Activated naive CD4-positive, alpha-beta T cell treated with anti-CD3 and anti-CD28 coated beads, Interleukin-2, amount 10 ng/mL, durations not matched to agents 7 days and 5 days (primary cell): Measurements from ENCODE around the gene GPR31.

Experiments used
- CTCF ChIA-PET: fragments of 350-600 bp; sonication (Branson Sonifier 250); formaldehyde crosslinking; loops from one replicate; lab custom pipeline; 2021; ENCODE audit warnings: antibody characterized with exemption; lab: Charles Lee
- DNase-seq: peaks from one replicate; pipeline ENCODE4 v3.0.0-alpha.2; 2020
- H3K27ac Mint-ChIP-seq: one replicate; pipeline ENCODE4 v1.8.0; 2021; ENCODE audit warnings: mild to moderate bottlenecking, moderate library complexity, mixed read lengths
- H3K27me3 Mint-ChIP-seq: one replicate; pipeline ENCODE4 v1.8.0; 2021; ENCODE audit warnings: mild to moderate bottlenecking, mixed read lengths
- H3K36me3 Mint-ChIP-seq: one replicate; pipeline ENCODE4 v1.8.0; 2021; ENCODE audit warnings: mixed read lengths
- H3K4me1 Mint-ChIP-seq: one replicate; pipeline ENCODE4 v1.8.0; 2021; ENCODE audit warnings: mixed read lengths
- H3K4me3 Mint-ChIP-seq: one replicate; pipeline ENCODE4 v1.8.0; 2021; ENCODE audit warnings: mild to moderate bottlenecking, moderate library complexity, mixed read lengths
- H3K9me3 Mint-ChIP-seq: one replicate; pipeline ENCODE4 v1.8.0; 2021; ENCODE audit warnings: mixed read lengths

GPR31 gene

DNA sequence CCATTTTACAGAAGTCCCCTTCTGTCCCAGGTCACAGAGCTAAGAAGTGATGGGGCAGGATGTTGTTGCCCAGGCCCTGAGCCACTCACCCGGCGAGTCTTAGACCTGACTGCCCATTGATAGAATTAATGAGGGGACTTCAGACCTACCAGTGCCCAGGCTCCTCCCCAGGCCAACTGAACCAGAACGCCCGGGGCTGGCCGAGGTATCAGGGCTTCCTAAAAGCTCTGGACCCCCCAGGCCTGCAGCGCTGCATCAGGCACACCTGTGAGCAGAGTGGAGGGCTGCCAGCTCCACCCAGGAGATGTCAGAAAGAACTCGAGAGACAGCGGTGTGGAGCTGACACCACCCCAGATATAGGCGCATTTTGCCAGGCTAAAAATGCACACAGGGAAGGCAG lies 3.5 kb downstream of the GPR31 start:
- Mint-ChIP-seq H3K36me3 (no peaks in the 10 kb centered on the region), H3K27ac (no peak overlapping the region), H3K9me3 (no peaks in the 10 kb centered on the region), H3K4me3 (no peak overlapping the region), H3K27me3 (peaks cover 22% of the 10 kb centered on the region), H3K4me1 (no peaks in the 10 kb centered on the region)
- DNase-seq: no peak
- CTCF ChIA-PET: no interaction called here

- Mint-ChIP-seq H3K36me3 (no peaks in the 10 kb centered on the region), H3K27me3 (peaks cover 22% of the 10 kb centered on the region), H3K27ac (no peak overlapping the region), H3K9me3 (no peaks in the 10 kb centered on the region), H3K4me1 (no peaks in the 10 kb centered on the region), H3K4me3 (no peak overlapping the region)
- no peak for DNase-seq
- CTCF ChIA-PET: no interaction called here
Measured at GRCh38 chr6:167153521-167153959, 4.2 kb downstream of the GPR31 start.

DNA sequence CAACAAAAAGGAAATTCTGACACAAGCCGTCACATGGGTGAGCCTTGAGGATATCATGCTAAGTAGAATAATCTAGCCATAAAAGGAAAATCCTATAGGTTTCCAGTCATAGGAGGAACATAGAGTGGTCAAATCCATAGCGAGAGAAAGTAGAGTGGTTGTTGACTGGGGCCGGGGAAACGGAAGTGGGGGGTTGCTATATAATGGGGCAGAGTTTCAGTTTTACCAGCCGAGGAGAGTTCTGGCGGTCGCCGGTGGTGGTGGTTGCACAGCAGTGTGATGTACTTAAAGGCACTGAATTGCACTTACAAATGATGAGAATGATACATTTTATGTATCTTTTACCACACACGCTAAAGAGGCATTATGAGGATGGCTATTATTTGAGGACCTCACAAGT lies 4.9 kb downstream of the GPR31 start:
- DNase-seq: no peak
- H3K36me3 Mint-ChIP-seq: no peaks in the 10 kb centered on the region
- H3K27me3 Mint-ChIP-seq: peaks cover 22% of the 10 kb centered on the region
- no peaks in the 10 kb centered on the region for H3K9me3 Mint-ChIP-seq
- CTCF ChIA-PET: interaction anchor here (1.3 kb wide), 1 partner anchor 14 kb away, joined by 3 read pairs; no protein-coding TSS in a partner anchor
- no peak overlapping the region for H3K27ac Mint-ChIP-seq
- no peak overlapping the region for H3K4me3 Mint-ChIP-seq
- no peaks in the 10 kb centered on the region for H3K4me1 Mint-ChIP-seq

DNA sequence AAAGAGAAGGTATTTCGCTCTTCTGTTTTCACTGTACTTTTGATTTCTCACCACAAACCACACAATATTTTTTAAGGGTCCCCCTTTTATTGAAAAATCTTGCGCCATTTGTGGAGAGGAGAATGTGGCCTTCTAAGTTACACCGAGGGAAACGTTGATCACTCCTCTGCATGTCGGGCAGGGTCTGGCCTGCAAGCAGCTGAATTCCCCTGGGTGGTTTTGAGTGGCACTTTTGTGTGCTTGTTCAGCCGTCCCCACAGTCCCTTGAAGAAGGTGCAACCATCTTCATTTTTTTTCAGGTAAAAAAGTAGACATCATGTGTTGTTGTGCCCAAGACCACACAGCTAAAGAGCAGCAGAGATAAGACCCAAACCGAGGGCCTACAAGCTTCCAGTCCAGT lies 6.1 kb downstream of the GPR31 start:
- no peak for DNase-seq
- CTCF ChIA-PET: interaction anchor here (1.3 to 1.4 kb wide), 2 partner anchors 10 to 13 kb away, joined by 3 to 4 read pairs; no protein-coding TSS in a partner anchor
- H3K9me3 Mint-ChIP-seq: no peaks in the 10 kb centered on the region
- no peaks in the 10 kb centered on the region for H3K36me3 Mint-ChIP-seq
- no peak overlapping the region for H3K27ac Mint-ChIP-seq
- H3K4me1 Mint-ChIP-seq: no peaks in the 10 kb centered on the region
- H3K4me3 Mint-ChIP-seq: no peak overlapping the region
- peaks cover 19% of the 10 kb centered on the region for H3K27me3 Mint-ChIP-seq

DNA sequence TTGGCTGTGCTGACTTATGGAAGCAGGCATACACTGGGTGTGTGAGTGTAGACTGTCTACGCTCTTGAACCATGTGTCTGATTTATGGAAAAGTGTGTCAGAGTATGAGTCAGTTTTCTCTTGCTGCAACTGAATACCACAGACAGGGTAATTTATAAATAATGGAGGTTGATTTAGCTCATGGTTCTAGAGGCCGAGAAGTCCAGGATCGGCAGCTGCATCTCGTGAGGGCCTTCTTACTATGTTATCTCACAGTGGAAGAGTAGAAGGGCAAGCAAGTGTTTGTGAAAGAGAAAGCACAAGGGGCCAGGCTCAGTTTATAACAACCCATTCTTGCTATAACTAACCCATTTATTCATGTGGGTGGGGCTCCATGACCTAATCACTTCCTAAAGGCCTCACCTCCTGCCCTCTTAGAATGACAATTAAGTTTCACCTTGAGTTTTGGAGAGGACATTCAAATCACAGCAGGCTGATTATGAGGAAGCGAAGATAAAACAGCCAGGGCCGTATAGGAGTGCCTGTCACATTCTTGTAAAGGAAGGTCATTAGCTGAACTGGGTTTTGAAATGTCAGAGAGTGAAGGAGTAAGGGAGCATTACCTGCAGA lies 6.7 kb downstream of the GPR31 start:
- Mint-ChIP-seq H3K36me3 (no peaks in the 10 kb centered on the region), H3K27me3 (peaks cover 20% of the 10 kb centered on the region), H3K9me3 (no peaks in the 10 kb centered on the region), H3K4me3 (no peak overlapping the region), H3K4me1 (no peaks in the 10 kb centered on the region), H3K27ac (no peak overlapping the region)
- CTCF ChIA-PET: interaction anchor here (1.4 kb wide), 1 partner anchor 10 kb away, joined by 4 read pairs; no protein-coding TSS in a partner anchor
- no peak for DNase-seq

GRCh38 chr6:167148997-167149396 lies 8.8 kb downstream of the GPR31 start:
- Mint-ChIP-seq H3K36me3 (no peaks in the 10 kb centered on the region), H3K9me3 (no peaks in the 10 kb centered on the region), H3K27ac (no peak overlapping the region), H3K4me1 (no peaks in the 10 kb centered on the region), H3K27me3 (peaks cover 20% of the 10 kb centered on the region), H3K4me3 (no peak overlapping the region)
- CTCF ChIA-PET: no interaction called here
- no peak for DNase-seq

DNA sequence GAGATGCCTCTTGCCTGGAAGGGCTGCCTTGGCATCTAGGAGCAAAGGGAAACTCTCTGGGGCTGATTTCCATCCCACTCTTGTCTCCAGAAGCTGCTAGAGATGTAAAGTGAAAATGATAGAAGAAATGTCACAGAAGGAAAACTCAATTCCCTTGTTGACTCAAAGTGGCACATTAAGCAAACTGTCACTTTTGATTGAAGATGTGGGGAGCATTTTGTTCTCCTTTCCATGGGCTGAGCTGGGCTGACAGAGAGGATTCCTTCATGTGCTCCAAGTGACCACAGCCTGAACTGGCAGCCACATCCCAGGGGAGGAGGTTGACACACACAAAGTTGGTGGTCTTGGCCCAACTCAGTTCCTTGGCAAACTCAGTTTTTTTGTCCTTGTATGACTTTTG lies 9.8 kb downstream of the GPR31 start:
- Mint-ChIP-seq H3K4me3 (no peak overlapping the region), H3K27ac (no peak overlapping the region), H3K4me1 (no peaks in the 10 kb centered on the region), H3K27me3 (peaks cover 22% of the 10 kb centered on the region), H3K36me3 (no peaks in the 10 kb centered on the region), H3K9me3 (no peaks in the 10 kb centered on the region)
- CTCF ChIA-PET: no interaction called here
- no peak for DNase-seq

DNA sequence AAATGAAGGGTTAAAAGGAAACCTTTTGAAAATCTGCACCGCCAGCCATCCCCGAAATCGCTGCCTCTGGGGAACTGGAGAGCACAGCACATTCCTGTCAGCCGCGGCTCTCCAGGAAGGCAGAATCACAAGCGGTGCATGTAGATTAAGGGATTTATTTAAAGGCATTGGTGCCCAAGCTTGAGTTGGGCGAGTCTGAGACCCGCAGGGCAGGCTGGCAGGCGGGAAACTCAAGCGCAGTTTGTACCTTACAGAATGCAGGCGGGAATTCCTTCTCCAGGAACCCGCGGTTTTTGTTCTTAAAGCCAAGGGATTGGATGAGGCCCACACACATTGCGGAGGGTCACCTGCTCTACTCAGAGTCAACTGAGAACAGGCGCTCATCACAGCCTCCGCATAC lies 10.8 kb downstream of the GPR31 start:
- Mint-ChIP-seq H3K27me3 (peaks cover 21% of the 10 kb centered on the region), H3K4me3 (no peak overlapping the region), H3K36me3 (no peaks in the 10 kb centered on the region), H3K9me3 (no peaks in the 10 kb centered on the region), H3K27ac (no peak overlapping the region), H3K4me1 (no peaks in the 10 kb centered on the region)
- CTCF ChIA-PET: no interaction called here
- DNase-seq: no peak

DNA sequence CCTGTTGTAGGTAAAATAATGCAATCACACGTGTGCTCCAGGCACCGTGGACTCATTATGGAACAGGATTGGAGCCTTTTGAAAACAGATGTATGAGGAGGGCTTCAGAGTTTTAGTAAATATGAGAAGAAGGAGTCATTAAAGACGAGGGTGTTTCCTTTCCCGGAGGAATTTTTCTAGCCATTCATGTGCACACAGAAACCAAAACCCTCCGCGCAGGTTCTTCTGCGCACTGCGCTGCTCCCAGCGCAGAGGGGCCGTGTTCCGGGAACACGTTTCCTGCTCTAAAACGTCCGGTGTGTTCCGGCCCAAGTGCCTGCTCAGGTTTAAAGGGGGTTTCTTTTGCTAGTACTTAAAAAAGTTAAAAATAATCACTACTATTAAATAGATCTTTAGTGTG lies 11.6 kb downstream of the GPR31 start:
- DNase-seq: no peak
- Mint-ChIP-seq H3K4me3 (no peak overlapping the region), H3K9me3 (no peaks in the 10 kb centered on the region), H3K27ac (no peak overlapping the region), H3K4me1 (no peaks in the 10 kb centered on the region), H3K36me3 (no peaks in the 10 kb centered on the region), H3K27me3 (peaks cover 19% of the 10 kb centered on the region)
- CTCF ChIA-PET: no interaction called here

DNA sequence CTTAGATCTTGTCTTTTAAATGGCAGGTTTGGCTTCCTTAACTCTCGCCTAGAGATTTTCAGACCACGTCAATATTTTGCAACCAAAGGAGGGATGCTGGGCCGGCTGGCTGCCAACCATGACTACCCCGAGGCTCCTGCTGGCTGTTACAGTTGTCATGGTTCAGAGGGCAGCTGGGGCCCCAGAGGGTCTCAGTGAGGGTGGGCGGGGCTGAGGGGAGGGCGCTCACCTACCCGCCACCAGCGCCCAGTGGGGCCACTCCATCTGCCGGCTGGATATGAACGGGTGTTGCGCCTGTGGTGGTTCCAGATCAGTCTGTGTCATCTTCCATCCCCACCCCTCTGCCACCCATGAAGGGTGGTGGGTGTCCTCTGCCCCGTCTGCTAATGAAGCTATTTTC lies 12.3 kb downstream of the GPR31 start:
- Mint-ChIP-seq H3K4me1 (no peaks in the 10 kb centered on the region), H3K4me3 (no peak overlapping the region), H3K36me3 (no peaks in the 10 kb centered on the region), H3K27ac (no peak overlapping the region), H3K27me3 (peaks cover 25% of the 10 kb centered on the region), H3K9me3 (no peaks in the 10 kb centered on the region)
- CTCF ChIA-PET: no interaction called here
- DNase-seq: no peak

GRCh38 chr6:167143041-167143440 lies 14.7 kb downstream of the GPR31 start:
- H3K27ac Mint-ChIP-seq: no peak overlapping the region

GRCh38 chr6:167142433-167142761 lies 15.4 kb downstream of the GPR31 start:
- CTCF ChIA-PET: interaction anchor here (0.7 to 4.4 kb wide), 8 partner anchors 9 to 367 kb away, joined by 3 to 41 read pairs (median 4); partner anchors contain the start of gene CEP43
- DNase-seq: no peak
- Mint-ChIP-seq H3K4me1 (no peaks in the 10 kb centered on the region), H3K27me3 (peaks cover 27% of the 10 kb centered on the region), H3K27ac (no peak overlapping the region), H3K4me3 (no peak overlapping the region), H3K36me3 (no peaks in the 10 kb centered on the region), H3K9me3 (no peaks in the 10 kb centered on the region)

More at GRCh38 chr6:167143041-167143440, 14.7 kb downstream of the GPR31 start:
- CTCF ChIA-PET: interaction anchor here (0.8 to 4.4 kb wide), 3 partner anchors 290 to 372 kb away, joined by 3 to 41 read pairs (median 3); no protein-coding TSS in a partner anchor
- Mint-ChIP-seq H3K9me3 (no peaks in the 10 kb centered on the region), H3K36me3 (no peaks in the 10 kb centered on the region), H3K4me1 (no peaks in the 10 kb centered on the region), H3K27me3 (peaks cover 27% of the 10 kb centered on the region), H3K4me3 (no peak overlapping the region)
- DNase-seq: no peak

DNA sequence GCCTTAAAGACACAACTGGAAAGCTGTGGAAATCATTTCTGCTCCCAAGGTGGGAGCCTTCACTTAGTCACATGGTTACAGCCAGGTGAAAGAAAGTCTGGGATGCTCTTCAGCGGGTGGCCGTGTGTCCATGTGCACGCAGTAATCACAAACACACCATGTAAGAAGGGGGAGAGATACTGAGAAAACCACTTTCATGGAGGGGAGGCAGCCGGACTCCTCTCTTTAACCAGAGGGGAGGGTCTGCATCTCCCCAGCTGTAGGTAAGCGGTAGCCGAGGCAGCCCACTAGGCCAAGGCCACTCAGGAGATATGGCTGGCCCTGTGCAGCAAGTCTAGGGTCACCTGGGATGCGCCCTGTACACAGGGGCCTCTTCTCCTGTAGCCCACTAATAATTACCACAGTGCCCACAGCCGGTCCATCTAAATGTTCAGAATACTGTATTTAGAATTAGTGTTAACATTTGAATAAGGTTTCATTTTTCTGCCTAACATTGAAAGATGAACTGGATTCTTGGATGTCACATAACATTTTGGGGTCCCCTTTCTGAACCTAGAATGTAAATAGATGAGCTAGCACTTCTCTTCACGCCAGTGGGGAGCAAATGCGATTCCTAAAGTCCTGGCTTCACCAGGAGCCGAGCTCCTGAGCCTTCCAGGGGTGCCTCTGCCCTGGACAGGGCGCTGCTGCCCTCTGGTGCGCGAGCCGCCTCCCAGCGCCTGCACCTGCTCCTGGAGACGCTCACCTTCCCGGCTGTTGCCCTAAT lies 15.9 kb downstream of the GPR31 start:
- Mint-ChIP-seq H3K4me1 (peaks cover 3% of the 10 kb centered on the region), H3K4me3 (no peak overlapping the region), H3K9me3 (no peaks in the 10 kb centered on the region), H3K27me3 (peaks cover 32% of the 10 kb centered on the region), H3K36me3 (no peaks in the 10 kb centered on the region), H3K27ac (no peak overlapping the region)
- DNase-seq: peak; percentile 57
- CTCF ChIA-PET: interaction anchor here (0.7 to 4.4 kb wide), 14 partner anchors 9 to 367 kb away, joined by 3 to 41 read pairs (median 4); partner anchors contain the start of gene CEP43

DNA sequence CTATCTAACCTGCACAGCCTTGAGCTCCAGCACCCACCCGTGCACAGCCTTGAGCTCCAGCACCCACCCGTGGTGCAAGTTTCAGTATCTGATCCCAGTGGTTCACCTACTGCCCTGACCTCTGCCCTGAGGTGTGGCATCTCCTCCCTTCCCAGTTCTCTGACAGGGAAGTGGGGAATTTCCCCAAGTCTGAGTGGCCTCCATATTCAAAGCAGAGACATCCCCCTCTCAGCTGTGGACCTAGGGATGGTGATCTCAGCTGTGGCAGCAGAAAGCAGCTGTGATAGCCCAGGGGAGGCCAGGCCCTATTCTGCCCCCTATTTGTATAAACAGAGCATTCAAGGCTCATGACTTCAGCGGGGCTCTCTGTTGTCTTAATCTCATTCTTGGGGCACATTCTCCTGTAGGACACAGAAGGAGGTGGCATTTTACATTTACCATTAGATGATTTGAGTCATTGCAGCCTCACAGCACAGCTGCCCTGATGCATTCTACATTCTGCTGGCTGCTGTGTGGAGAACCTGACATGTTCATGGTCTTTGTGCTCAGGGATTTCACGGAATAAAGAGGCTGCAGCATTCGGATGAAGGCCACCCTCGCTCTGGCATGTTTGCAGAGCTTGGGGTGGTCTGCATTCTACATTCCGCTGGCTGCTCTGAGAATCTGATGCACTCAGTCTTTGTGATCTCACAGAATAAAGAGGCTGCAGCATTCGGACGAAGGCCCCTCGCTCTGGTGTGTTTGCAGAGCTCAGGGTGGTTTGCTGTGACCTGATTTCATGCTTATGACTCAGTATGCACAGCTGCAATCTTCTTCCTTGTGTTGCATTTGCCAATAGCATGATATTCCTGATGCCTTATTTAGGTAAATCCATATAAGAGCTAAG lies 16.9 kb downstream of the GPR31 start:
- Mint-ChIP-seq H3K4me3 (no peak overlapping the region), H3K9me3 (no peaks in the 10 kb centered on the region), H3K27ac (no peak overlapping the region), H3K27me3 (peaks cover 33% of the 10 kb centered on the region), H3K4me1 (peaks cover 4% of the 10 kb centered on the region), H3K36me3 (no peaks in the 10 kb centered on the region)
- CTCF ChIA-PET: interaction anchor here (0.8 to 4.4 kb wide), 13 partner anchors 8 to 366 kb away, joined by 3 to 41 read pairs (median 4); partner anchors contain the start of gene CEP43
- DNase-seq: no peak
